HAP-1 (cell line): ENCODE results near the gene PRKAR1A.
"Not testable (repeated sequence)": the region's sequence is repeated elsewhere in the genome, so short reads cannot be mapped to it uniquely, and the experiment has no call there.

Experiments used
- DNase-seq, 2 experiments: peaks; one replicate each; pipeline ENCODE4 v3.0.0-alpha.2; 2016 to 2020; ENCODE audit warnings: low spot score in 2 of 2
- H3K27me3 ChIP-seq: fragments of 250-450 bp; sonication (Bioruptor Pico); 2 replicates; pipeline ENCODE4 v1.5.1; 2020; ENCODE audit warnings: low read depth, mild to moderate bottlenecking, moderate library complexity
- H3K36me3 ChIP-seq: fragments of 250-450 bp; sonication (Bioruptor Pico); replicated peaks from 2 replicates; pipeline ENCODE4 v1.5.1; 2020; ENCODE audit warnings: mild to moderate bottlenecking
- H3K4me1 ChIP-seq: fragments of 250-450 bp; sonication (Bioruptor Pico); 2 replicates; pipeline ENCODE4 v1.5.1; 2020; ENCODE audit warnings: mild to moderate bottlenecking
- H3K4me3 ChIP-seq: fragments of 250-450 bp; sonication (Bioruptor Pico); 2 replicates; pipeline ENCODE4 v1.5.1; 2020; ENCODE audit warnings: mild to moderate bottlenecking, moderate library complexity
- H3K9me3 ChIP-seq: fragments of 250-450 bp; sonication (Bioruptor Pico); 2 replicates; pipeline ENCODE4 v1.5.1; 2020; ENCODE audit warnings: mild to moderate bottlenecking, moderate library complexity
- in situ Hi-C: fragments of 300-500 bp; cut with MboI; formaldehyde crosslinking; loops from 3 replicates; pipeline ENCODE4 v1.14.3; 2020; ENCODE audit warnings: low sequenced_read_pairs, inconsistent platforms, mixed read lengths

Gene PRKAR1A

DNA sequence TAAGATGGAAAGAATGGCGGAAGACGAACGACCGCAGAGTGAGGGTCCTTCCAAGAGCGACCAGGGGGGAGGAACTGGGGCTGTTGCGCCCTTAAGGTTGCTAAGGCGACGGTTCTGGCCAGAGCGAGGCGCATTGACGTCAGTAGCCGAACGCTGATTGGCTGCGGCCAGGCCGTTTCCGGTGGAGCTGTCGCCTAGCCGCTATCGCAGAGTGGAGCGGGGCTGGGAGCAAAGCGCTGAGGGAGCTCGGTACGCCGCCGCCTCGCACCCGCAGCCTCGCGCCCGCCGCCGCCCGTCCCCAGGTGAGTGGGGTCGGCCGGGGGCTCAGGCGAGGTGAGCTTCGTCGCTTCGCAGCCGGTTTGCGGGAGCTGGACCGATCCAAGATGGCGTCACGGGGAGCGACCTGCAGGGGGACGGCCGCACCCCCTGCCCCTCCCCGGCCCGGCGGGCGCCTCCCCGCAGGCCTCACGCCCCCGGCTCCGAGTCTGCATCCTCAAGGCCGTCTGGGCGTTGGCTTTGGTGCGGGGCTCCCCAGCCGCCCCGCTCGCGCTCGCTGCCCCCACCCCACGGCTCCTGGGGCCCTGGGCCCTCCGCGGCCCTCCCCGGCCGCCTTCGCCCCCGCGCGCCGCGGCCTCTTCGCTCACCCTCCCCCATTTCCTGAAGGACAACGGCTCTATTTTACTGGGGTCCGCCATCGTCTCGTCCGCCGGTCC is at the start of gene PRKAR1A:
TSS of gene PRKAR1A (plus strand) at position 184 of the 713 bp plus-strand sequence. CDS start 2,970 bp downstream, outside the sequence.
- Histone ChIP-seq H3K4me3 (peak within 1 kb of the TSS; percentile 70), H3K27me3 (no peaks in the 10 kb centered on the region), H3K36me3 (peaks cover 17% of the 10 kb centered on the region), H3K4me1 (peaks cover 20% of the 10 kb centered on the region), H3K9me3 (no peaks in the 10 kb centered on the region)
- DNase-seq, result peak; percentile 91 to 94
- in situ Hi-C loops, result no loop called here

DNA sequence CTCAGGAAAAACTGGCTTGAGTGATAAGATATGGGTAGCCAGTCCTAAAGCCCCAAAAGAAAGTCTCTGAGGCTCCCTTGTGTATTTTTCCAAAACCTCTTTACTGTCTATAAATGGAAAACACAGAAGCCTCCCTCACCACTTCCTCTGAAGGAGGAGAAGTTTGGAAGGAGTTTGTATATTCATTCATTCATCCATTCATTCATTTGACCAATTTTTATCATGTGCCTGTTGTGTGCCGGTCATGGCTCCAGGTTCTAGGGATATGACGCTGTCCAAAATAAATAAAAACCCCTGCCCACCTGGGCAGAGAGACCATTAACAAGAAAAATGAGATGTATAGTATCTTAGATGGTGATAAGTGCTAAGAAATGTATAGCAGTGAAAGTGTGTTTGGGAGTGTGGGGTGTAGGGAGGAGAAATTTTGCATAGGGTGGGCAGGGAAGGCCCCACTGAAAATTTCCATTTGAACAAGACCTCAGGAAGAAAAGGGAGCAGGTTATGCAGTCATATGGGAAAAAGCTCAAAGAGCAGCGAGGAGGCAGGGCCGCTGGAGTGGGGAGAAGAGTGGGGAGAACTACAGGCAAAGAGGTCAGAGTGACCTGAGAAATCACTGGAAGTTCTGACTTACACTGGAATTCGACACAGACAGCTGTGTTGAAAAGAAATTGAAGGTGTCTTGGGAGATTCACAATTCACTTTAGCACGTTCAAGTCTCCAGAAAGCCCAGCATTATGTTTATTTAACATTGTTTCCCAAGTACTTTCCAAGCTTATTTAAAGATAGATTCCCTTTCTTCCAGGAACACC is 48.8 kb upstream of the PRKAR1A start:
- in situ Hi-C loops, result no loop called here
- Histone ChIP-seq H3K4me1 (peaks cover 33% of the 10 kb centered on the region), H3K27me3 (no peaks in the 10 kb centered on the region), H3K9me3 (no peaks in the 10 kb centered on the region), H3K36me3 (no peaks in the 10 kb centered on the region), H3K4me3 (no peak overlapping the region)
- DNase-seq, result no peak

DNA sequence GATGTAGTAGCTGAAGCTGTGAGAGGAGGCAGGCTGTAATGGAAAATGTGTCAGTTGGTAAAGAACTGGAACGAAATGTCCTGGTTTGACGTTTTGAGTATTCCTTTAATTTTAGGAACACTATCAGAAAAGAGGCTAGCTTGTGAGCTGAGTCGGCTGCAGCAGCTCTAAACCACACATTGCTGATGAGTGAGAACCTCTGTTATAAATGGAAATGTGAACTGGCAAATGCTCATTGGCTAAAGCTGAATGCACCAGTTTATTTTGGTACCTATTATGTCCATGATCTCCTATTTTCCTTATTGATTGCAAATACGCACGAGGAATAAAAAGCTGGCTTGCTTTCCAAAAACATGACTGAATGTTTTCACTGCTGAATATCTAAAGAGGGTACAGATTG is 43.9 kb upstream of the PRKAR1A start:
- H3K4me3 ChIP-seq, result no peak overlapping the region
- H3K27me3 ChIP-seq, result no peaks in the 10 kb centered on the region
- DNase-seq, result no peak
- H3K36me3 ChIP-seq, result no peaks in the 10 kb centered on the region
- peaks cover 12% of the 10 kb centered on the region for H3K4me1 ChIP-seq
- H3K9me3 ChIP-seq, result peaks cover 3% of the 10 kb centered on the region; the same call in 1 of the 2 replicates
- in situ Hi-C loops, result no loop called here

DNA sequence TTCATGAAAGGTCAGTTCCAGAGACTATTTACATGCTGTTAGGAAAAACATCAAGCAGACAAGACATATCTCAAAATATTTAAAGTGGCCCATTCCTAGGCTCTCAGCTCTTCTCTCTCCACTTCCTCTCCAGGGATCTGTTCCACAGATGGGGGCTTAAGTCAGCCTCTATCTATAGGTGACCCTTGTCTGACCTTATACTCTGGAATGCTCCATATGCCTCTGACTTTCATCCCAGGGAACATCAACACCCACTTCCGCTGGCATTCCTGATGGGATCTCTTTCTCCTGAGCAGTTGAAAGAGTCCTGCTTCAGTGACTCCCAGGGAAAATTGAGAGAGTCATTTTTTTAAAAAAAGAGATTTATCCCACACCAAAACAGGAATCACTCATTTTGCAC is 43.4 kb upstream of the PRKAR1A start:
- Histone ChIP-seq H3K4me3 (no peak overlapping the region), H3K27me3 (no peaks in the 10 kb centered on the region), H3K4me1 (peaks cover 12% of the 10 kb centered on the region), H3K36me3 (no peaks in the 10 kb centered on the region), H3K9me3 (peaks cover 3% of the 10 kb centered on the region; the same call in 1 of the 2 replicates)
- in situ Hi-C loops, result no loop called here
- no peak for DNase-seq

DNA sequence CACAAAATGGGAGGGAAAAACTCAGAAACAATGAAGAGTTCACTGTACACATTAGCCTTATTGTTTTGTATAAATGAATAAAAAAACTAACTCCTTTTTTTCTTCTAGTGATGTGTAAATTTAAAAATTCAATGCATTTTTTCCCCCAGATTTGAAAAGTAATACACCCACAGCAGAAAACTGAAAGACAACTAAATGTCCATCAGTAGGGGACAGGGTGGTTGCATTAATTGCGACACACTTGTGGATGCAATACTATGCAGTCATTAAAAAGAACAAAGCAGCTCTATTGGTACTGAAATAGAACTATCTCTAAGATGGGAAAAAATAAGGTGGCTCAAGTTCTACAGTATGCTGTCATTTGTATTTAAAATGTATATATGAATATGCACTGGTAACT is 41.3 kb upstream of the PRKAR1A start:
- in situ Hi-C loops, result no loop called here
- Histone ChIP-seq H3K36me3 (no peaks in the 10 kb centered on the region), H3K4me1 (peaks cover 9% of the 10 kb centered on the region), H3K4me3 (no peak overlapping the region), H3K27me3 (no peaks in the 10 kb centered on the region), H3K9me3 (peaks cover 3% of the 10 kb centered on the region; the same call in 1 of the 2 replicates)
- DNase-seq, result no peak

DNA sequence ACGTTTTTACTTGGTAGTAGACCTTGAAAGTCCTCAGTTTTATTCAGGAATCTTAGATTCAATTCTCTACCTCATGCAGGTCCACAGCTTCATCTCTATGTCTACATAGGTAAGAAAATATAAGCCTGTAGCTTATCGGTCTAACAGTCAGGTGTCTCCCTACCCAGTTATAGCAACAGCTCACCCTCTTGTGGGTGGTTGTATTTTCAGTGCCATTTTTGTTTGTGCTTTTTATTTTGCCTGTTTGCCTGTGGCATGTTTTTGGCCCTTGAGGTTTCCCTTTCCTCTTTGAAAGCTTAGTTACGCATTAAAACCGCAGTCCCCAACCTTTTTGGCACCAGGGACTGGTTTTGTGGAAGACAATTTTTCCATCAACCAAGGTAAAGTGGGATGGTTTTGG is 31.3 kb upstream of the PRKAR1A start:
- H3K4me3 ChIP-seq, result no peak overlapping the region
- no peak for DNase-seq
- in situ Hi-C loops, result no loop called here

DNA sequence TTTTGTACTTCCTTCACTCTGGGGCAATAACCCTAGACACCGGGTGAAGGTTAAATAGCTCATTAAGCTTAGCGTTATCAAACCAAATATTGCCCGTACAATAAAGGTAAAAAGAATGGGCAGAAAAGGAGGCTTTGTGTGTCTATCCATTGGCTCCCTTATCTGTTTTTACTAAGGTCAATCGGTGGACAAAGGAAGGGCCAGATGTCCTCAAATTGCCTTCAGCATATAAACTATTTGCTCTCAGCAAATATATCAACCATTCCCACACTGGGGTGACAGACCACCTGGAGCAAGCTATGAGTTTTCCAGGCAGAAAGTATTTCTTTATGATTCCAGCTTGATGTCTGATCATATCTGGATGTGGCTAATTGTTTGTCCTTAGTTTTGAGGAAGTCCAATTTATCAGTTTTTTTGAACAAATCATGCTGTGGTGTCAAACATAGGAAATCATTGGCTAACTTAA is 29.6 kb upstream of the PRKAR1A start:
- Histone ChIP-seq H3K36me3 (no peaks in the 10 kb centered on the region), H3K4me3 (no peak overlapping the region), H3K27me3 (peaks cover 16% of the 10 kb centered on the region), H3K9me3 (no peaks in the 10 kb centered on the region; the same call in 1 of the 2 replicates), H3K4me1 (0 out of 2 replicates have a peak, but pooled peaks cover 4% of the 10 kb centered on the region)
- no peak for DNase-seq
- in situ Hi-C loops, result no loop called here

More for the DNA sequence above, 31.3 kb upstream of the PRKAR1A start:
- H3K36me3 ChIP-seq, result no peaks in the 10 kb centered on the region
- H3K9me3 ChIP-seq, result no peaks in the 10 kb centered on the region; the same call in 1 of the 2 replicates
- peaks cover 16% of the 10 kb centered on the region for H3K27me3 ChIP-seq
- 0 out of 2 replicates have a peak, but pooled peaks cover 4% of the 10 kb centered on the region for H3K4me1 ChIP-seq

DNA sequence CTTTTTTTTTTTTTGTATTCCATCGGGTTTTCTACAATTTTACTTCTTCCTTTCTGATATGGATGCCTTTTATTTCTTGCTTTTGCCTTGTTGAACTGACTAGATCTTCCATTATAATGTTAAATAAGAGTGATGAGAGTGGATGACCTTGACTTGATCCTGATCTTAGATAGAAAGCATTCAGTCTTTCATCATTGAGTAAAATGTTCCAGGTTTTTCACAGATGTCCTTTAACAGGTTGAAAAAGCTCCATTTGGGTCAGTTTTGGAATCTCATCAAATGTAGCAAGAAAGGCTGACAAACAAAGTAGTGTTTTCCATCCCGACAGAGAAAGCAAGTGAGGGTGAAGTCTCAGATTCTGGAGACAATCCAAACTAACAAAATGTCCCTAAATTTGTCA is 27.8 kb upstream of the PRKAR1A start:
- H3K4me1 ChIP-seq, result 0 out of 2 replicates have a peak, but pooled peaks cover 4% of the 10 kb centered on the region
- no peaks in the 10 kb centered on the region; the same call in 1 of the 2 replicates for H3K9me3 ChIP-seq
- DNase-seq, result no peak
- in situ Hi-C loops, result no loop called here
- H3K36me3 ChIP-seq, result no peaks in the 10 kb centered on the region
- no peak overlapping the region for H3K4me3 ChIP-seq
- H3K27me3 ChIP-seq, result peaks cover 16% of the 10 kb centered on the region

DNA sequence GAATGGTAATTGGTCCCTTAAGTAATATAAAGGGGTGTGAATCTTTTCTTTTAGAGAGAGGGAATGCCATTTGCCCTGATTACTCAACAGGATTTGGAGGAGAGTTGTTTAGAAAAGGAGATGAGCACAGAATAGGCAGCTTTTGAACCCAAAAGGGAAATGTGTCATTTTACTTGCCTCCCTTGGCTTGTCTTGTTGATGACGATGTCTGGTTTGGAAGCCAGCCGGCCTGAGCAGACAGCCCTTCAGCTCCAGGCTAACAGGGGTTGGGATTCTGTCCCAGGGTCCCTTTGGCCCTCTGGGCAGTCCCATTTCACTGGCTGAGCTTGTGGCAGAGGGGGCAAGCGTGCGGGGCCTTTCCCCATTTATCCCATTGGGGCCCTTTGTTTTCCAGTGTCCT is 22.3 kb upstream of the PRKAR1A start:
- in situ Hi-C loops, result no loop called here
- DNase-seq, result no peak
- H3K27me3 ChIP-seq, result peaks cover 6% of the 10 kb centered on the region

DNA sequence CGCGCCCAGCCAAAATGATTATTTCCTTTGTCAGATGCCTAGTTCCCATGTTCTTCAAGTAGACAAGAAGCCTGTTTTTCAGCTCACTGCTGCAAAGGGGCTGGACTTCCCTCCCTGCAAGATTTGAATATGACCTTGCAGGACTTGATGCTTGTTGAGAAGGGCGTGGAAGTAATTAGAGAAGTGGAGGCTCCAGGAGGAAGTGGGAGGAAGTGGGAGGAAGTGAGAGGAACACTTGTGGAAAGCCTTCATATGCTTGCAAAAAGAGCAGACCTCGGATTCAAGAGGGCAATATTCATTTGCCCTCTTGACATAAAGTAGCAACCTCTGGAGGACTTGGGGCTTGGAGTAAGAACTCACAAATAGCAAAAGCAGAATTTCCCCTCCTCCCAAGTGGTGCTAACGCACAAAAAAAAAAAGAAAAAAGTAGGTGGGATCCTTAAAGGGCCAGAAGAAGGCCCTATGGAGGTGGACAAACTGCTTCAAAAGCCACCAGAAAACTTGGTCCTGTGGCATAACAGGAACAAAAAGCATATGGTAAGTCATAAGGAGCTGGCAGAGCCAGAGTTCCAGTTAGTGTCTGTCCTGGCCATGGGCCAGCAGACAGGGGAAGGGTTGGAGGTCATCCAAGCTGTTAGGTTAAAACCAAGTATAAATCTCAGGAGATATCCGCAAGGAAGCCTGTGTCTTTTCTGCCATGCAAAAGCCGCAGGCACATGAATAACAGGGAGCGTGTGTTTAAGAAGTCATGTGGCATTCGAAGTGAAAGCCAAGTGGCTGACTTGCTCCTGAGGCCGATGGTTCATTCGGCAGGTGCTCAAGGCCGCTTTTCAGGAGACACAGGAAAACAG is 20.6 kb upstream of the PRKAR1A start:
- no peak for DNase-seq
- Histone ChIP-seq H3K4me1 (no peaks in the 10 kb centered on the region), H3K27me3 (no peaks in the 10 kb centered on the region), H3K4me3 (no peak overlapping the region), H3K9me3 (no peaks in the 10 kb centered on the region), H3K36me3 (no peaks in the 10 kb centered on the region)
- in situ Hi-C loops, result no loop called here

More for the DNA sequence above, 22.3 kb upstream of the PRKAR1A start:
- H3K36me3 ChIP-seq, result no peaks in the 10 kb centered on the region
- H3K9me3 ChIP-seq, result no peaks in the 10 kb centered on the region; the same call in 1 of the 2 replicates
- H3K4me3 ChIP-seq, result no peak overlapping the region
- H3K4me1 ChIP-seq, result no peaks in the 10 kb centered on the region

DNA sequence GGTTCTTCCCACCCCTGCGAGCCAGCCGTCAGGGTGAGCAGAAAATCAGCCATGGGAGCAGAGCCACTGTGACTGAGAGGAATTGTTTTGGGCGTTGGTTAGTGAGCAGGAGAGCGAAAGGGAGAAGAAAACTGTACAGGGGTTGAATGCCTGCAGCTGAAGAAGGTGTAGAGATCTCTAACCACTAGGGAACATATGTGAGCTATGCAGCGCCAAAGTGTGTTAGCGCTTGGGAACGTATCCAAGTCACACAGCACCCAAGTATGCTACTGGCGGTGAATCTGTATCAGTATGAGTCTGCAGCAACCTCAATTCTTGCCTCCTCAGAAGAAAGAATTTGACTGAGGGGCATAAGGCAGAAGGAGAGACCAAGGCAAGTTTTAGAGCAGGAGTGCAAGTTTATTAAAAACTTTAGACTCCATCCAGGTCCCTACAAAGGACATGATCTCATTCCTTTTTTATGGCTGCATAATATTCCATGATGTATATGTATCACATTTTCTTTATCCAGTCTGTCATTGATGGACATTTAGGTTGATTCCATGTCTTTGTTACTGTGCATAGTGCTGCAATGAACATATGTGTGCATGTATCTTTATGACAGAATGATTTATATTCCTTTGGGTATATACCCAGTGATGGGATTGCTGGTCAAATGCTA is 19.7 kb upstream of the PRKAR1A start:
- H3K9me3 ChIP-seq, DNase-seq, H3K4me1 ChIP-seq, H3K4me3 ChIP-seq, H3K36me3 ChIP-seq, in situ Hi-C loops, H3K27me3 ChIP-seq: not testable (repeated sequence)

DNA sequence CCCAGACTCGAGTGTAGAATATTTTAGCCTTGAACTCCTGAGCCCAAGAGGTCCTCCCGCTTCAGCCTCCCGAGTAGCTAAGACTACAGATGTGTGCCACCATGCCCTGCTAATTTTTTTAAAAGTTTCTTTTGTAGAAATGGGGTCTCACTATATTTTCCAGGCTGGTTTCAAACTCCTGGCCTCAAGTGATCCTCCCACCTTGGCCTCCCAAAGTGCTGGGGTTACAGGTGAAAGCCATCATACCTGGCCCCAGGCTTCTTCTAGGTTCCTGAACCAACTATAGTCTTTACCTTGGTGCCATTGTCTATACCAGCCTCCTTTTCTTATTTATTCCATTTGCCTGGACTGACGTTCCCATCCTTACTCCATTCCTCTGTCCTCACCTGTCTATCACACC is 17.1 kb upstream of the PRKAR1A start:
- Histone ChIP-seq H3K27me3 (no peaks in the 10 kb centered on the region), H3K4me3 (no peak overlapping the region), H3K9me3 (no peaks in the 10 kb centered on the region; the same call in 1 of the 2 replicates), H3K4me1 (no peaks in the 10 kb centered on the region), H3K36me3 (no peaks in the 10 kb centered on the region)
- no peak for DNase-seq
- in situ Hi-C loops, result no loop called here

DNA sequence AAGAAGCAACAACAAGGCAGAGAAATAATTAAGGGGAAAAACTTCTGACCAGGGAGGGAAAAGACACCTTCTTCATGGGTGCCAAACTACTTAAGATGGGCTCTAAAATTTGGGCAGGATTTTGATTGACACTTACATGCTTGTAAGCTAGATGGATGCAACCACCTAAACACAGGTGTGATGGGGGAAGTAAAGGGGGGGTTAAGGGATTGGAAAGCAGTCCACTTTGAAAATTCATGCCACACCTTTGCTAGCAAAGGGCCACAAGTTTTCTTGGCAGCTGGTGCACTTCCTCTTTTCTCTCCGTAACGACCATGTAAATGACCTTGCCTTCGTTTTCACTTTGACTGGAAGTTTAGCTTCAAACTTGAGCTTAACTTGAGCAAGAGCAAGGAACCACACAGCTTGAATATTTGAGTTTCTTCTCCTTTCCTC is 14.3 kb upstream of the PRKAR1A start:
- H3K4me3 ChIP-seq, result no peak overlapping the region
- no peaks in the 10 kb centered on the region; the same call in 1 of the 2 replicates for H3K9me3 ChIP-seq
- H3K27me3 ChIP-seq, result no peaks in the 10 kb centered on the region
- no peaks in the 10 kb centered on the region for H3K36me3 ChIP-seq
- H3K4me1 ChIP-seq, result no peaks in the 10 kb centered on the region
- DNase-seq, result no peak
- in situ Hi-C loops, result no loop called here
